HFFc6 (cell line): ENCODE results near the gene FPR1. TPM values are rescaled to one million over a fixed set of nuclear protein-coding genes. Genes with fewer than 3 reads are reported as not detected.
A peak's percentile ranks its signal among the peaks of the same experiment; 100 is the strongest.

Experiments used
- DNase-seq: peaks from one replicate; pipeline ENCODE4 v3.0.0-alpha.2; 2018
- H3K27ac Mint-ChIP-seq: 2 replicates; pipeline ENCODE4 v1.8.0; 2020; ENCODE audit warnings: mild to moderate bottlenecking, mixed read lengths
- H3K27me3 Mint-ChIP-seq: 2 replicates; pipeline ENCODE4 v1.8.0; 2021; ENCODE audit warnings: mild to moderate bottlenecking, moderate library complexity, mixed read lengths; ENCODE audit not compliant: insufficient read depth
- H3K36me3 Mint-ChIP-seq: 2 replicates; pipeline ENCODE4 v1.8.0; 2021; ENCODE audit warnings: low read depth, mixed read lengths
- H3K4me1 Mint-ChIP-seq: 2 replicates; pipeline ENCODE4 v1.8.0; 2020; ENCODE audit warnings: low read depth, mixed read lengths
- H3K4me3 Mint-ChIP-seq: 2 replicates; pipeline ENCODE4 v1.8.0; 2020; ENCODE audit warnings: mild to moderate bottlenecking, moderate library complexity, mixed read lengths
- H3K9me3 Mint-ChIP-seq: 2 replicates; pipeline ENCODE4 v1.8.0; 2020; ENCODE audit warnings: mild to moderate bottlenecking, mixed read lengths
- CTCF ChIP-seq: fragments of 200-600 bp; sonication (generic); IDR thresholded peaks from 2 replicates; pipeline ENCODE4 v1.5.0; 2021; ENCODE audit warnings: antibody characterized with exemption, mild to moderate bottlenecking
- total RNA-seq, 6 experiments: library from RNA; stranded (reverse); fragmentation: NEBNext Ultra II Directional; extraction: Animal tissue kit (Norgen Biotek cat#: 25700); gene quantifications; 2 replicates in 1 of 6; 3 replicates in 5 of 6; pipeline ENCODE4 v1.2.3, GENCODE V29; 2021

The FPR1 gene
- total RNA-seq, 6 experiments from 2014 or later = 0.26 to 0.53 (median 0.34) TPM; not detected in 1

DNA sequence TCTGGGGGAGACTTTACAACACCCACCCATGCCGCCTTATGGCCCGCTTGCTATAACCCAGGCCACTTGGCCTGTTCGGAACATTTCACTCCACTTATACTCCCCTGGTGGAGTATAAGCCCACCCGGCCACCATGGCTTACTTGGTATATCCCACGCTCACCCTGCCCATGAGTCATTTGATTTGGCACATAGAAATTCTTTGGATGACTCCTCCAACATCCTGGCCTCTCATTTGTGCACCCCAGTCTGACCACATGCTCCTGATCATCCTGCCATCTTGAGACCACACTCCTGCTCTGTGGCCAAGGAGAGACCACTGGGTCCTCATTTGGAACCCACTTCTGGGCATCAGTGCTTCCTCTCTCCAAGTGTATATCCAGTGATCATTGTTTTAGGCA, 53.4 kb downstream of the FPR1 start:
- DNase-seq = peak; percentile 29
- H3K4me3 Mint-ChIP-seq = no peak overlapping the region
- H3K27me3 Mint-ChIP-seq = no peaks in the 10 kb centered on the region; the same call in none of the 2 replicates
- H3K4me1 Mint-ChIP-seq = peaks cover 26% of the 10 kb centered on the region
- H3K27ac Mint-ChIP-seq = no peak overlapping the region
- peaks cover 93% of the 10 kb centered on the region for H3K36me3 Mint-ChIP-seq
- TF ChIP-seq CTCF = no peak
- no peaks in the 10 kb centered on the region for H3K9me3 Mint-ChIP-seq

DNA sequence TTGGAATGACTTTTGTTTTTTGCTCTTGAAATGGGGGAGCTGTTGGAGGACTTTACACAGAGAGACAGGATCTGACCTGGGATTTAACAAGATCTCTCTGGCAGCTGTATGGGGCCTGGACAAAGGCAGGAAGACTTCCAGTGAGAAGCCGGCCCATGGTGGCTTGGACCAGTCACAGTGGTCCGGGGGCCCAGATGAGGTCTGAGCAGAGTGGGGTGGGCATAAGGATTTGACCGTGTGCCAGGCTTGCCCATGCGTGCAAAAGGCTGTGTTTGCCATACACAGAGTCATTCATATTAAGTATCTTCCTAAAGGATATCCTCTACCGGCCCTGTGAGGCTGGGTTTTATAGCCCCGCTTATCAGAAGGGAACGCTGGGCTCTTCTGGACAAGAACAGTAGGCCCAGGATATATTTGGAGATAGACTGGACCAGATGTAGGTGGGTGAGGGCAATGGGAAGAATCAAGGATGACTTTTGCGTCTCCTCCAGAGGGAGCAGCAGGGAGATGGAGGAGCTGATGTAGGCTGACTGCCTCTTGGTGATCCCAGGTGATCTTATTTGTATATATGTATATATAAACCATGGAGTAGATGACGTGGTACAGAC, 54.4 kb downstream of the FPR1 start:
- no peaks in the 10 kb centered on the region; the same call in none of the 2 replicates for H3K27me3 Mint-ChIP-seq
- TF ChIP-seq CTCF = no peak
- peaks cover 88% of the 10 kb centered on the region for H3K36me3 Mint-ChIP-seq
- no peak overlapping the region for H3K4me3 Mint-ChIP-seq
- peak overlapping the region; percentile 17; the same call in 1 of the 2 replicates for H3K27ac Mint-ChIP-seq
- peaks cover 27% of the 10 kb centered on the region for H3K4me1 Mint-ChIP-seq
- H3K9me3 Mint-ChIP-seq = no peaks in the 10 kb centered on the region
- no peak for DNase-seq

DNA sequence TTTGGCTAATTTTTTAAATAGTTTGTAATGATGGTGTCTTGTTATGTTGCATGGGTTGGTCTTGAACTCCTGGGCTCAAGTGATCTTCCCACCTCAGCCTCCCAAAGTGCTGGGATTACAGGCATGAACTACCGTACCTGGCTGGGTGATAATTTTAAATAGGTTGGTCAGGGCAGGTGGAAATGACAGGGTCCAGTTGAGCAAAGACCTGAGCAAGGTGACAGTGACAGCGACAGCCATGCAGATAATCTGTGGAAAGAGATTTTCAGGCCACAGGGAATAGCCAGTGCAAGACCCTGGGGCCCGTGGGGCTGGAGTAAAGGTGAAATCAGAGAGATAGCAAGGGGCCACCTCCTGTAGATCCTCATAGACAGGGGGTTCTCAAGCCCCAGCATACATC, 55.1 kb downstream of the FPR1 start:
- H3K27ac Mint-ChIP-seq = no peak overlapping the region
- peaks cover 31% of the 10 kb centered on the region for H3K4me1 Mint-ChIP-seq
- no peak for DNase-seq
- no peaks in the 10 kb centered on the region; the same call in 1 of the 2 replicates for H3K27me3 Mint-ChIP-seq
- no peaks in the 10 kb centered on the region for H3K9me3 Mint-ChIP-seq
- TF ChIP-seq CTCF = no peak
- H3K4me3 Mint-ChIP-seq = no peak overlapping the region
- H3K36me3 Mint-ChIP-seq = peaks cover 81% of the 10 kb centered on the region

Other genes with a start within 250 kb of the FPR1 start
- not detected for gene SIGLEC6, start 220.2 kb downstream of the FPR1 start, total RNA-seq
- 10 to 100 TPM; 19.6 to 29.5 (median 21.6) TPM for gene ZNF175, start 180.6 kb downstream of the FPR1 start, total RNA-seq
- gene SIGLEC5, start 121.5 kb downstream of the FPR1 start, total RNA-seq = not detected
- gene SIGLEC14, start 105.1 kb downstream of the FPR1 start, total RNA-seq = not detected
- 10 to 100 TPM; 12.2 to 14.9 (median 13.3) TPM for gene SPACA6, start 58.5 kb downstream of the FPR1 start, total RNA-seq
- not detected for gene HAS1, start 27.9 kb downstream of the FPR1 start, total RNA-seq
- not detected for gene FPR2, start 9.3 kb upstream of the FPR1 start, total RNA-seq
- not detected for gene FPR3, start 43.3 kb upstream of the FPR1 start, total RNA-seq
- gene ZNF577, start 136.1 kb upstream of the FPR1 start, total RNA-seq = 1 to 10 TPM; 1.7 to 2.0 (median 1.8) TPM
- gene ZNF649, start 153.1 kb upstream of the FPR1 start, total RNA-seq = 1 to 10 TPM; 2.9 to 4.4 (median 4.1) TPM
- 1 to 10 TPM; 2.7 to 5.4 (median 3.8) TPM for gene ZNF613, start 175.6 kb upstream of the FPR1 start, total RNA-seq
- 1 to 10 TPM; 4.8 to 7.0 (median 5.6) TPM for gene ZNF350, start 235.0 kb upstream of the FPR1 start, total RNA-seq